Measurements from ENCODE around the gene P4HA2.

Gene P4HA2

GRCh38 chr5:132264546-132265335 lies 37.1 kb upstream of the P4HA2 start:
- no peak for DNase-seq

GRCh38 chr5:132263548-132264261 lies 36.1 kb upstream of the P4HA2 start:
- no peak for DNase-seq

GRCh38 chr5:132262882-132263547 lies 35.4 kb upstream of the P4HA2 start:
- DNase-seq: no peak

- DNase-seq: peak; percentile 54
These were observed 34.5 kb upstream of the P4HA2 start for GRCh38 chr5:132261881-132262845.

- DNase-seq: peak; percentile 75
These were observed 33.3 kb upstream of the P4HA2 start for GRCh38 chr5:132260714-132261551.

- peak; percentile 56 for DNase-seq
These were observed 32.4 kb upstream of the P4HA2 start for GRCh38 chr5:132260051-132260450.

GRCh38 chr5:132259069-132259851 lies 31.6 kb upstream of the P4HA2 start:
- peak; percentile 56 for DNase-seq

- DNase-seq: no peak
These were observed 30.7 kb upstream of the P4HA2 start for GRCh38 chr5:132258102-132259068.

- peak; percentile 54 for DNase-seq
These were observed 29.8 kb upstream of the P4HA2 start, which contains the start of gene PDLIM4 for GRCh38 chr5:132257131-132258101. Gene PDLIM4, plus strand, starts transcription at chr5:132257696. Its CDS starts 39 bp downstream, at chr5:132257735.

- DNase-seq: no peak
These were observed 29.1 kb upstream of the P4HA2 start for GRCh38 chr5:132256783-132257130.

- DNase-seq: peak; percentile 43
These were observed 28.6 kb upstream of the P4HA2 start for GRCh38 chr5:132256086-132256782.

GRCh38 chr5:132254321-132254977 lies 26.8 kb upstream of the P4HA2 start:
- no peak for DNase-seq

GRCh38 chr5:132253452-132254320 lies 26.0 kb upstream of the P4HA2 start:
- DNase-seq: peak; percentile 42

- DNase-seq: peak; percentile 38
These were observed 25.4 kb upstream of the P4HA2 start for GRCh38 chr5:132253008-132253441.

GRCh38 chr5:132251220-132251725 lies 23.6 kb upstream of the P4HA2 start:
- DNase-seq: peak; percentile 46

- no peak for DNase-seq
These were observed 22.9 kb upstream of the P4HA2 start for GRCh38 chr5:132250547-132250946.

Measured in activated CD8-positive, alpha-beta memory T cell treated with anti-CD3 and anti-CD28 coated beads, Interleukin-2, amount 50 U/mL, for 48 hours (primary cell).